HAP-1 (cell line): ENCODE measurements around the gene ADAMTSL3.

Experiments
- DNase-seq, 2 experiments: peaks; one replicate each; pipeline ENCODE4 v3.0.0-alpha.2; 2016 to 2020; ENCODE audit warnings: low spot score in 2 of 2
- H3K27me3 ChIP-seq: fragments of 250-450 bp; sonication (Bioruptor Pico); 2 replicates; pipeline ENCODE4 v1.5.1; 2020; ENCODE audit warnings: low read depth, mild to moderate bottlenecking, moderate library complexity
- H3K36me3 ChIP-seq: fragments of 250-450 bp; sonication (Bioruptor Pico); replicated peaks from 2 replicates; pipeline ENCODE4 v1.5.1; 2020; ENCODE audit warnings: mild to moderate bottlenecking
- H3K4me1 ChIP-seq: fragments of 250-450 bp; sonication (Bioruptor Pico); 2 replicates; pipeline ENCODE4 v1.5.1; 2020; ENCODE audit warnings: mild to moderate bottlenecking
- H3K4me3 ChIP-seq: fragments of 250-450 bp; sonication (Bioruptor Pico); 2 replicates; pipeline ENCODE4 v1.5.1; 2020; ENCODE audit warnings: mild to moderate bottlenecking, moderate library complexity
- H3K9me3 ChIP-seq: fragments of 250-450 bp; sonication (Bioruptor Pico); 2 replicates; pipeline ENCODE4 v1.5.1; 2020; ENCODE audit warnings: mild to moderate bottlenecking, moderate library complexity
- in situ Hi-C: fragments of 300-500 bp; cut with MboI; formaldehyde crosslinking; loops from 3 replicates; pipeline ENCODE4 v1.14.3; 2020; ENCODE audit warnings: low sequenced_read_pairs, inconsistent platforms, mixed read lengths

ADAMTSL3 gene

GRCh38 chr15:83665480-83665879, 11.6 kb downstream of the ADAMTSL3 start:
- Histone ChIP-seq H3K9me3 (no peaks in the 10 kb centered on the region), H3K36me3 (no peaks in the 10 kb centered on the region), H3K4me3 (no peak overlapping the region), H3K4me1 (no peaks in the 10 kb centered on the region), H3K27me3 (no peaks in the 10 kb centered on the region)
- DNase-seq, result no peak
- in situ Hi-C loops, result no loop called here

DNA sequence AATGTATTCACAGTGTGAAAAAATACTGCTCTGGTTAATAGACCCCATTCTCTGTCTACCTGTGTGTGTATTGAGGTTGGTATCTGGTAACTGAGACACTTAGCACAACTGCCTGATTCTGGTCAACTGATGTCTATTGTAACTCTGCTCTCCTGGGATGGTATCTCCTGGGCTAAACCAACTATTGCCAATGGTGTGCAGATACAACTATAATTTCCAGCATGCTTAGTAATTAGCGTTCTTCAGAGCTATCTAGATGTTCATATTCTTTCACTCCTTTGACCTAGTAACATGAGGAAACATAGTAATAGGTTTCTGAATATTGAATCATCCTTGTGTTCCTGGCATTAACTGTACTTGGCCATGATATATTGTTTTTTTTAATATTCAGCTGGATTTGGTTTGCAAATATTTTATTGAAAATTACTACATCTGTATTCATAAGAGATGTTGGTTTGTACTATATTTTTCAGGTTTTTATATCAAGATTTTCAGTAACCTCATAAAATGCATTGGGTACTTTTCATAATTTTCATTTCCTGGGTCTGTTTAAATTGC, 16.8 kb downstream of the ADAMTSL3 start:
- no peaks in the 10 kb centered on the region for H3K27me3 ChIP-seq
- H3K36me3 ChIP-seq, result no peaks in the 10 kb centered on the region
- H3K4me1 ChIP-seq, result no peaks in the 10 kb centered on the region
- in situ Hi-C loops, result no loop called here
- H3K4me3 ChIP-seq, result no peak overlapping the region
- DNase-seq, result no peak
- H3K9me3 ChIP-seq, result no peaks in the 10 kb centered on the region

- H3K4me1 ChIP-seq, result no peaks in the 10 kb centered on the region
- H3K9me3 ChIP-seq, result no peaks in the 10 kb centered on the region
- H3K4me3 ChIP-seq, result no peak overlapping the region
- no peaks in the 10 kb centered on the region for H3K27me3 ChIP-seq
- no peaks in the 10 kb centered on the region for H3K36me3 ChIP-seq
- in situ Hi-C loops, result no loop called here
- no peak for DNase-seq
These were observed 17.7 kb downstream of the ADAMTSL3 start for GRCh38 chr15:83671603-83672002.

DNA sequence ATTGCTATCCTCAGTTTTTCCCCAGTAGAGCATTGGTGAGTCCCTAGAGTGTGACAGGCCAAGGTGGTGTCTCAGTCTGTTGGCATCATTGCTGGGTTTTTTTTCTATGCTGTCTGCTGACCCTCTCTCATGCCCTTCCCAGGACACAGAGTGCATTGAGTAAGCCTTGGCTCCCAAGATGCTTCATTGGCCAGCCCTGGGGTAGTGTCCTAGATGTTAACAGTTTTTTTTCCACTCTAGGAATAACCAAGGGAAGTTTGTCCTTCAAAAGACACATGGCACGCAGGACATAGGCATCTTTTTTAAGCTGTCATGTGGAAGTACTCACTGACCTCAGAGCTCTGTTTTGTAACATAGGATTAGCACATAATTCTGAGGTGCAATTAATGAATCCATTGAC, 19.5 kb downstream of the ADAMTSL3 start:
- in situ Hi-C loops, result no loop called here
- no peak for DNase-seq
- H3K9me3 ChIP-seq, result no peaks in the 10 kb centered on the region
- H3K27me3 ChIP-seq, result no peaks in the 10 kb centered on the region
- H3K36me3 ChIP-seq, result no peaks in the 10 kb centered on the region
- no peaks in the 10 kb centered on the region for H3K4me1 ChIP-seq
- H3K4me3 ChIP-seq, result no peak overlapping the region

- Histone ChIP-seq H3K27me3 (no peaks in the 10 kb centered on the region; the same call in 1 of the 2 replicates), H3K9me3 (no peaks in the 10 kb centered on the region), H3K4me1 (no peaks in the 10 kb centered on the region), H3K36me3 (no peaks in the 10 kb centered on the region), H3K4me3 (no peak overlapping the region)
- DNase-seq, result no peak
- in situ Hi-C loops, result no loop called here
These were observed 28.7 kb downstream of the ADAMTSL3 start for GRCh38 chr15:83682476-83683088.

GRCh38 chr15:83685916-83686332, 32.0 kb downstream of the ADAMTSL3 start:
- Histone ChIP-seq H3K36me3 (no peaks in the 10 kb centered on the region), H3K4me3 (no peak overlapping the region), H3K9me3 (no peaks in the 10 kb centered on the region), H3K27me3 (peaks cover 5% of the 10 kb centered on the region), H3K4me1 (no peaks in the 10 kb centered on the region)
- DNase-seq, result no peak
- in situ Hi-C loops, result no loop called here

GRCh38 chr15:83688201-83688600, 34.3 kb downstream of the ADAMTSL3 start:
- no peaks in the 10 kb centered on the region for H3K9me3 ChIP-seq
- no peaks in the 10 kb centered on the region for H3K4me1 ChIP-seq
- in situ Hi-C loops, result no loop called here
- no peak for DNase-seq
- peaks cover 8% of the 10 kb centered on the region for H3K27me3 ChIP-seq
- H3K36me3 ChIP-seq, result no peaks in the 10 kb centered on the region
- no peak overlapping the region for H3K4me3 ChIP-seq

- H3K9me3 ChIP-seq, result no peaks in the 10 kb centered on the region
- H3K4me3 ChIP-seq, result no peak overlapping the region
- in situ Hi-C loops, result no loop called here
- DNase-seq, result no peak
- no peaks in the 10 kb centered on the region for H3K36me3 ChIP-seq
- peaks cover 8% of the 10 kb centered on the region for H3K27me3 ChIP-seq
- H3K4me1 ChIP-seq, result no peaks in the 10 kb centered on the region
These were observed 36.8 kb downstream of the ADAMTSL3 start for GRCh38 chr15:83690676-83691075.

DNA sequence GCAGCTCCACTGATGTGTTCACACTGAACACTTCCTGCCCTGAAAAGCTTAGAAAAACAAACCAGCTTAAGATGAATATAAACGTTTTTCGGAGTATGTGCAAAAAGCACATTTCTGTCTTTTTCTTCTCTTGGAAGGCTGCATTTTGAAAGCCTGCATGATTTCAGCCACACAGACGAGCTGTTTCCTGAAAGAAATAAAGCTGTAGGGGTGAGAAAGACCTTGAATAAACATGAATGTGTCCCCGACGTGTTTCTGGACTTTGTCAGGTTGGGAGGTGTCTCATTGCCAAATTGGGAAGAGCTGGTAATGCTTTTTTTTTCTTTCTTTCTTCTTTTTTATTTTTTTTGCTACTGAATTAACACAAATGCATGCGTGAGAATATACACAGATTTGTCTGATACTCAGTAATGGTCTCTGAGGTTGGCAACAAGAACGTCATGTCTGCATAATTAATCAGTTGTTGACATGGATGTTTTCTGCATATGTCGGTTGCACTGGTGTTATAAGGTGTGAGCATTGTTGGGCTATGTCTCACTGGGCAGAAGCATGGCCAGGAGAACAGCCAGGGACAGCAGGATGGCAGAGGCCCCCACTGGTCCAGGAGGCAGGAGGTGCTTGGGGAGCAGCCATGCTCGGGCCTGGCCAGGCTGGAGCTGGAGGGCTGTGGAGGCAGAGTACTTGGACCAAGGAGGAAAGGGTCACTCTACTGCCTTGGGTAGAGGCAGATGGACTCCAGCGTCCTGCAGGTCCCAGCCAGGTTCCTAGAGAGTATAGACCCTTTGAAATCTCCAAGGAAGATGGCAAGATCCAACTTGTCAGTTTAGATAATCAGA, 39.0 kb downstream of the ADAMTSL3 start:
- Histone ChIP-seq H3K27me3 (peaks cover 6% of the 10 kb centered on the region), H3K9me3 (no peaks in the 10 kb centered on the region), H3K36me3 (no peaks in the 10 kb centered on the region), H3K4me3 (no peak overlapping the region), H3K4me1 (no peaks in the 10 kb centered on the region)
- in situ Hi-C loops, result no loop called here
- DNase-seq, result no peak

DNA sequence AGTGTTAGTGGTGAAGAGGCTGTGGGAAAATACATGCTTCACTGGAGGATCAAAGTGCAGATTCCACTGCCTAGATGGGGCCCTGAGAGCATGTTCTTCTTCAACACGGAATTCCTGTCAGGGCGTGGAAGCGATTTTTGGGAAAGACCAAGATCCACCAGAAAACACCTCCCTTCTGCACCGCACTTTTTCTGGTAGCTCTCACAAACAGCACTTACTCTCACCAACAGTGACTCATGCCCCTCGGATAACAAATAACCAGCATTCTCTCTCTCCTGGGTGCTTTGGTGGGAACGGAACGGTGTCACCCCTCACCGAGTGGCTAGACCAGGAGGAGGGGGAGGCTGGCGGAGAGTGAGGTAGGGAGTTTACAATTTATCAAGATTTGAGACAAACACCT, 40.1 kb downstream of the ADAMTSL3 start:
- no peak for DNase-seq
- Histone ChIP-seq H3K4me3 (no peak overlapping the region), H3K9me3 (no peaks in the 10 kb centered on the region), H3K36me3 (no peaks in the 10 kb centered on the region), H3K27me3 (peaks cover 2% of the 10 kb centered on the region; the same call in 1 of the 2 replicates), H3K4me1 (no peaks in the 10 kb centered on the region)
- in situ Hi-C loops, result no loop called here

DNA sequence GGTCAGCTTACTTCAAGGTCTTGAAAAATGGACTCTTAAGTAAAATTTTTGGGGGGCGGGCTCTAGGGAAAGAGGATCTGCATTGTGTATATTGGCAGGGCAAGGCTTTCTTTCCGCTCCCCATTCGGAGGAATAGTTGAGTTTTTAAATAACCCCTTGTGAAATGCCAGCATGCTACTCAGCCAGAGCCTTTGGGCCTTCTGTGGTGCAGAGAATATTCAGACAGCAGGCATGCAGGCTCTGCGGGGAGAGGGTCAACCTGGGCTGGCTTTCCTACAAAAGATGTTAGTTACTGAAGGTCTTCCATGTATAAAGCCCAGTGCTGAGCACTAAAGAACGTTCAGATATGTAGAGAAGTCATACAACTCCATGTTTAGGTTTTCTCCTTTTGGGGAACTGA, 40.6 kb downstream of the ADAMTSL3 start:
- Histone ChIP-seq H3K4me1 (no peaks in the 10 kb centered on the region), H3K36me3 (no peaks in the 10 kb centered on the region), H3K4me3 (no peak overlapping the region), H3K9me3 (no peaks in the 10 kb centered on the region), H3K27me3 (peaks cover 2% of the 10 kb centered on the region; the same call in 1 of the 2 replicates)
- no peak for DNase-seq
- in situ Hi-C loops, result no loop called here

DNA sequence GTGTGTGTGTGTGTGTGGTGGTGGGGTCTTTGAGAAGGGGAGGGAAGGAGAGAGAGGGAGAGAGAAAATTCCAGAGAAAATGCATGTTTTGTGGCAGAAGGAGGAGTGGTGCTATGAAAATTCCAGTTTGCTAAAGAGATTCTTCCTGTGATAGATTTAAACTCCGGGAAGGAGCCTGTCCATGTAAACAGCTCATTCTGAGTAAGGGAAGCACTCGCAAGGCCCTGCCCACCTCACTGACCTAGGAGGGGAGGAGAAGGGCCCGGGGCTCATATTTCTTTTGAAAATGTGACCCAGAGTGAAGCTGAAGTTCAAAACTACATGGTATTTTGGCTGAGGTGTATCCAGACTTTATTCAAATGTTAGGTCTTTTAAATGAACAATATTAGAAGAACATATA, 41.3 kb downstream of the ADAMTSL3 start:
- H3K27me3 ChIP-seq, result peaks cover 2% of the 10 kb centered on the region; the same call in 1 of the 2 replicates
- no peaks in the 10 kb centered on the region for H3K36me3 ChIP-seq
- no peak for DNase-seq
- no peaks in the 10 kb centered on the region for H3K4me1 ChIP-seq
- in situ Hi-C loops, result no loop called here
- no peaks in the 10 kb centered on the region for H3K9me3 ChIP-seq
- H3K4me3 ChIP-seq, result no peak overlapping the region

GRCh38 chr15:83695901-83696425, 42.0 kb downstream of the ADAMTSL3 start:
- no peaks in the 10 kb centered on the region for H3K9me3 ChIP-seq
- H3K27me3 ChIP-seq, result peaks cover 2% of the 10 kb centered on the region; the same call in 1 of the 2 replicates
- H3K36me3 ChIP-seq, result no peaks in the 10 kb centered on the region
- no peak overlapping the region for H3K4me3 ChIP-seq
- in situ Hi-C loops, result no loop called here
- no peak for DNase-seq
- H3K4me1 ChIP-seq, result no peaks in the 10 kb centered on the region

DNA sequence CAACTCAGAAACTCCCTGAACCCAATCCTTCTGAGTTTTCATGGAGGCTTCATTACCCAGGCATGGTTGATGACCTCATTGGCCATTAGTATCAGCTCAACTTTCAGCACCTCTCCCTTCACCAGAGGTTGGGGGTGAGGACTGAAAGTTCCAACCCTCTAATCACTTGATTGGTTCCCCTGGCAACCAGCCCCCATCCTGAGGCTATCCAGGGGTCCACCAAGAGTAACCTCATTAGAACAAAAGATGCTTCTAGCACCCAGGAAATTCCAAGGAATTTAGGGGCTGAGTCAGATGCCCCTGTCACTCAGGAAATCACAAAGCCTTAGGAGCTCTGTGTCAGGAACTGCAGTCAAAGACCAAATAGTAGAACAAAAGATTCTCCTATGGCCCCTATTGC, 43.8 kb downstream of the ADAMTSL3 start:
- no peak for DNase-seq
- no peaks in the 10 kb centered on the region for H3K4me1 ChIP-seq
- no peaks in the 10 kb centered on the region for H3K36me3 ChIP-seq
- in situ Hi-C loops, result no loop called here
- peaks cover 2% of the 10 kb centered on the region; the same call in 1 of the 2 replicates for H3K27me3 ChIP-seq
- no peak overlapping the region for H3K4me3 ChIP-seq
- no peaks in the 10 kb centered on the region for H3K9me3 ChIP-seq
